Brain pericyte (primary cell): Measurements from ENCODE around the gene PAGE2B.
"Not testable (repeated sequence)": the region's sequence is repeated elsewhere in the genome, so short reads cannot be mapped to it uniquely, and the experiment has no call there.

ENCODE experiments used
- DNase-seq: peaks from one replicate; pipeline ENCODE4 v3.0.0-alpha.2; 2012; ENCODE audit warnings: low read depth, low spot score

PAGE2B gene

DNA sequence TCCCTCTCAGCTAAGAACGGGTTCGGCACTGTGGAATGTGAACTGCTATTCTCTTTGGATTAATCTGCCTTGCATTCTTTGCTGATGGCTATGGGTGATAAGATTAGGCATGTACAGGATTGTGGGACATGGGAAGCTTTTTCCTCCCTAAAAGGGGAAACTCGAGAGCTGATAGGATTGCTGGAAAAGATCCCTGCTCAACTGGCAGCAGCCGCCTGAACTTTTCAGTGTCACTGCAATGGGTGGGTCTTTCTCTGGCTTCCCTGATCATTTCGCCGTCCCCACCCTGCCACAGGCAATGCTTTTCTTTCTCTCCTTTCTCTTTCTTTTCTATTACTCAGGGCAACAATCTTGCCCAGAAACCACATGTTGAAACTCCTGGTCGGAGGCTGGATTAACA lies 34.5 kb downstream of the PAGE2B start:
- DNase-seq = no peak

DNA sequence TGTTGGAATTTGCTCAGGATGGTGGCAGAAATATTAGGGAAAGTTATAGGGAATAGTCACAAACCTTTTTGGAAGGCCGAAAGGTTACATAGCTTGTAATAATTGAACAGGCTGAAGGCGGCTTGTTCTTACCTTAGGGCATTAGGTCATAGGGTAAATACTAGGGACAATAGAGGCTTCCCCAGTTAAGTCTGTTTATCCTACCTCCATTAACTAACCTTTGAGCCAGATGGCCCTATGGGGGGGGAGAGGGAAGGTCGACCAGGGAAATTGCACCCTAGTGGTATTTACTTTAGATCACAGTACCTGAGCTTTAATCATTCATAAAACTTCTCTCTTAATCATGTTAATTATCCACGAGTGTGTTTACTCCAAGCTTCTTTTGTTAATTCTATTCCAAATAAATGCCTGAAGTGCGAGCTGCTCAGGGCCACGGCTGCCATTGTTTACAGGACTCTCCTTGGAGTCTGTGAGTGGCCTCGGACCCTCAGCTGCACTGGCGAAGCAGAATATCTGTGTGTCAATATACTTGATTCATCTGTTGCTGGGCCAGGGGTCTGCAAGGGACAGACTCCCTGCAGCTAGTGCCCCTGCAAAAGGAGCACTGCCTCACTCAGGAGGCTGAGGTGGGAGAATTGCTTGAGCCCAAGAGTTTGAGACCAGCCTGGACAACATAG lies 36.9 kb downstream of the PAGE2B start:
- no peak for DNase-seq

DNA sequence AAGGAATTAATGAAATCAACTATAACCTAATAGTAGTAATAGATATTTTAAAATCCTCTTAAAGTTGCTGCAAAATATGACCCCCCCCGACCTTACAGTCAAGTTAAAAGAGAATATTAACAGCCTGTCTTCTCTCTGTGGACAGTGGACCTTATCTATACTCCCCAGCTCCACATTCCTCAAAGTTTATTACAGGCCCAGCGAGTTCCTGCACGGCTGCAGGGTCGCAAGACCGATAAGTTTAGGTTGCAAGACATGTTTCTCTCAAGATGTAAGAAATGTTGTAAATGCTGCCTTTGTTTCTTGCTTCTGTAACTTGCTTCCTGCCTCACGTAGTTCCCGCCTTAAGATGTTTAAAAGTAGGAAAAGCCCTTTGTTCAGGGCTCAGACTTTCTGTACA lies 41.8 kb downstream of the PAGE2B start:
- DNase-seq = not testable (repeated sequence)

DNA sequence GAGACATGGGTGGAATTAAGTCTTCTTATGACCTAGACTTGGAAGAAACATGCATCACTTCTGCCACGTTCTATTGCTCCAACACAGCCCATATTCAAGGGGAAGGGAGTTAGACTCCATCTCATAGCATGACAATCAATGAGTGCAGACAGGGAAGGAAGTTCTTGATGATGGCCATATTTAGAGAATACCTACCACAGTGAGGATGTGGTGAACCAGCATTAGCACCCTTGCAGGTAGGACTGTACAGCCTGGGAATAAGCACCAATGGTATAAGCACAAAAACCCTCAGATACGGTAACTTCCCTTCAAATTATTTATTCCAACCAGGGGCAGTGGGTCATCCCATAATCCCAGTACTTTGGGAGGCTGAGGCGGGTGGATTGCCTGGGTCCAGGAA lies 43.7 kb downstream of the PAGE2B start:
- no peak for DNase-seq

DNA sequence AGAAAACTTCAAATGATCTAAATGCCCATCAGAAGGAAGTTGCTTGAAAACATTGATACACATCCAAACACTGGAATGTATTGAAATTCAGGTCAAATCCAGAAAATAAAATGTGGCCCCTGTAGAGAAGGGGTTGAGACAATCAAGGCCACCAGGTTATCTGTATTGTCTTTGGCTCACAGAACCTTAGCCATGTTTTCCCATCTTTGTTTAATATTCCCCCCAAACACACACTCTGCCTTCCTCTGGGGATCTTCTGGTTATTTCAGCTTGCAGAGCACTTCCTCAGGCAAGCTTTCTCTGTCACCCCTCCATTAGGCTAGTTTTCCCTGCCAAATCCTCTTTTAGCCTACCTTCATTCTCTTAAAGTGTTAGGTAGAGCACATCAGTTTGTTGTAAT lies 44.4 kb downstream of the PAGE2B start:
- DNase-seq = no peak

DNA sequence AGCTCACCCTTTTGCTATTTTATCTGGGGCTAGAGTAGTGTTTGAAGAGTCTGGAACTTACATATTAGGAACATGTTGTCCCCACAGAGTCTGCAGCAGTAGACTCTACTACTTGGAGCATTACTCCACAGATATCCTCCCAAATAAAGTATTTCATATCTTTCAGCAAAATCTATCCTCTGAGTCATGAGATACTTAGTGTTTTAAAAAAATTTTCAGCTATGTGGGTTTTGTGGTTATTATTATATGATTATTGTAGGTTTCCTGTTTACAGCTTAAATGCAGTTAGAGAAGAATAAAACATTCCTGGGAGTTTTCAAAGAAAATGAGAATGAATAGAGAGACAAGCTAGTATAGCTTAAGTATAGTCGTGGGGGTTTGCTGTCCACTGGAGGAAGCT lies 44.9 kb downstream of the PAGE2B start:
- no peak for DNase-seq

DNA sequence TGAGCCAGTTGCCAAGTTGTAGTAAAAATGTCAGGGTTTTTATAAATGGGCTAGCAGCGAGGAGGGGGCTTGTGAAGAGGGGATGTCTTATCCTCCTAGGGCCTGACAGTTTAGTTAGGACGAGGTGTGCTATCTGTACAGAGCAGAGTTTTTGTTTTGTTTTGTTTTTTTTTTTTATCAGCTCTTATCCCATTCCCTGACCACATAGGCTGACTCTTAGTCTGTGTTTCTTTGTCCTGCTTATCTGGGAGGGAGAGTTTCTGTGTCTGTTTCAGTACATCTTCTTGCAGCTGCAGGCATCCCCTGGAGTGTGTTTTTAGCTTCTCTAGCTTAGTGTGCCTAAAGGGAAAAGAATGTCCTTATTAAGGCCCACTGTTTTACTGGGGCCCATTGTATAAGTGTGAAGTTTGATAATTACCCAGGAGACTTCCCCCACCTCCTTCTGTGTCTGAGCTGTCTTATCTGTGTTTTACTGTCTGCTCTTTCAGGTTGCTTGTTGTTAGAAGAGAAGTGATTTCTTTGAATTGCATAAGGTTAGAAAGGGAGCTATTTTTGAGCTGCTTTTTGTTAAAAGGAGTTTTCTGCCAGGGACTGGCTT lies 46.0 kb downstream of the PAGE2B start:
- DNase-seq = no peak

DNA sequence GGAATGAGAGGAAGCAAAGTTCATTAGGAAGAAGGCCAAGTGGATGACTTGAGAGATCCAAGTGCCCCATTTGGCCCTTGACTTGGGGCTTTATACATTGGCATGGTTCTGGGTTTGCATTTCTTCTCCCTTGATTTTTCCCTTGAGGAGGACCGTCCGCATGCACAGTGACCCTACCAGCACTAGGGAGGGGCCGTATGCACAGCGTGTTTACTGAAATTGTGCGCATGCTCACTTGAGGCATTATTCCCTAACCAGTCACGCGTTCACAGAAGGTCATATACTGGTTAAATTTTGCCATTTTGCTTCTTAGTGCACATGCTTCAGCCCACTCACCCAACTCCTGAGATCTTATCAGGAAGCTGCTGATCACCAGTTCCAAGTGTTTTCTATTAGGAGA lies 49.1 kb downstream of the PAGE2B start:
- no peak for DNase-seq

DNA sequence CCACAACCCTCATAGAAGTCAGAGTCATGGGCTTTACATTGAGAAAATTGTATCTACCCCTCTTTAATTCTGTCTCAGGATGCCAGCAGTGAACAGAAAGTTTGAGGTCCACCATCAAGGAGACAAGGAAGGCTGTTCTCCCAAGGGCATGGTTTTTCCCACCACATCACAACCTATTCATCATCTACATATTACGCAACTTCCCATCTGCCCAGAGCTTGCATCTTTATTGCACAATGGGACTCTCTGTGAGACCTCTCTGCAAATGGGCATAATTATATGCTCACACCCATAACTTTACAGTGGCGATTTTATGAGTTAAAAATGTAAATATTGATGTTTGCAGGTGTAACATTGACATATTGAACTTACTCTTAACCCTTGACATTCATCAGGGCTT lies 52.9 kb downstream of the PAGE2B start:
- DNase-seq = no peak
